Astrocyte (in vitro differentiated cells and primary cell): Measurements from ENCODE around the gene DLGAP4.

Source experiments
- CTCF ChIP-seq: IDR thresholded peaks from 2 replicates; pipeline ENCODE4 v1.5.1; 2011; ENCODE audit warnings: low read depth, mild to moderate bottlenecking, inconsistent platforms, low read length, moderate library complexity; ENCODE audit not compliant: insufficient read depth
- EZH2 ChIP-seq: IDR thresholded peaks from 2 replicates; pipeline ENCODE4 v1.6.1; 2012; ENCODE audit warnings: mild to moderate bottlenecking, low read length, inconsistent platforms; ENCODE audit not compliant: insufficient read depth

GRCh38 chr20:36435124-36435523 is 129.0 kb downstream of the DLGAP4 start:
- TF ChIP-seq CTCF (no peak), EZH2 (no peak)
